IMR-90 (cell line): ENCODE results near the gene DPP10. TPM values are rescaled to one million over a fixed set of nuclear protein-coding genes. Genes with fewer than 3 reads are reported as not detected.
"Not testable (repeated sequence)": the region's sequence is repeated elsewhere in the genome, so short reads cannot be mapped to it uniquely, and the experiment has no call there.

Source experiments
- ATAC-seq: fragments of 200-7000 bp; cut with Tn5 transposase; 2 replicates; pipeline ENCODE4 v1.9.1; 2020; ENCODE audit warnings: low read depth, mild to moderate bottlenecking, moderate library complexity
- BruUV-seq: library from RNA; stranded (reverse); fragments of 400-500 nt; replicated peaks from 2 replicates; lab custom pipeline; 2021; lab: Mats Ljungman, UMichigan
- CTCF ChIA-PET: fragments of 300-600 bp; formaldehyde crosslinking; extraction: SDS; loops from one replicate; lab custom pipeline; 2021; ENCODE audit warnings: antibody characterized with exemption; lab: Yijun Ruan, JAX
- POLR2A ChIA-PET: fragments of 300-600 bp; sonication (Branson Sonifier 250); formaldehyde crosslinking; loops from one replicate; lab custom pipeline; 2022; ENCODE audit warnings: antibody characterized with exemption; ENCODE audit not compliant: unreplicated experiment; lab: Charles Lee
- DNase-seq: peaks from one replicate; pipeline ENCODE4 v3.0.0; 2013
- H2AFZ ChIP-seq: replicated peaks from 2 replicates; pipeline ENCODE3; 2013; ENCODE audit warnings: low read length, mild to moderate bottlenecking; ENCODE audit not compliant: poor library complexity
- H2AK5ac ChIP-seq: 2 replicates; pipeline ENCODE4 v1.6.1; 2013; ENCODE audit warnings: low read depth, low read length, inconsistent platforms
- H2AK9ac ChIP-seq: replicated peaks from 2 replicates; pipeline ENCODE3; 2013; ENCODE audit warnings: mild to moderate bottlenecking, low read depth, low read length, moderate library complexity; ENCODE audit not compliant: poor library complexity
- H2BK120ac ChIP-seq: 2 replicates; pipeline ENCODE4 v1.6.1; 2013; ENCODE audit warnings: low read depth, low read length, inconsistent platforms
- H2BK15ac ChIP-seq: 3 replicates; pipeline ENCODE4 v1.6.1; 2013; ENCODE audit warnings: low read depth, low read length, inconsistent platforms
- H2BK20ac ChIP-seq: 2 replicates; pipeline ENCODE4 v1.6.1; 2013; ENCODE audit warnings: low read depth, mild to moderate bottlenecking, inconsistent platforms, low read length, moderate library complexity
- H2BK5ac ChIP-seq: 2 replicates; pipeline ENCODE4 v1.6.1; 2013; ENCODE audit warnings: mild to moderate bottlenecking, low read depth, low read length, inconsistent platforms; ENCODE audit not compliant: poor library complexity, severe bottlenecking
- H3K14ac ChIP-seq: replicated peaks from 2 replicates; pipeline ENCODE4 v1.6.1; 2013; ENCODE audit warnings: low read depth, low read length, inconsistent platforms
- H3K18ac ChIP-seq: 2 replicates; pipeline ENCODE4 v1.6.1; 2013; ENCODE audit warnings: low read depth, low read length, control low read depth
- H3K23ac ChIP-seq: 2 replicates; pipeline ENCODE4 v1.6.1; 2013; ENCODE audit warnings: low read depth, low read length, inconsistent platforms
- H3K27ac ChIP-seq: 2 replicates; pipeline ENCODE4 v1.5.1; 2013; ENCODE audit warnings: mild to moderate bottlenecking, control low read depth, low read length; ENCODE audit not compliant: insufficient read depth
- H3K27me3 ChIP-seq: 2 replicates; pipeline ENCODE4 v1.6.1; 2013; ENCODE audit warnings: low read length; ENCODE audit not compliant: control insufficient read depth, insufficient read depth
- H3K36me3 ChIP-seq: 2 replicates; pipeline ENCODE4 v1.6.1; 2013; ENCODE audit warnings: low read length, mixed read lengths; ENCODE audit not compliant: control insufficient read depth, insufficient read depth
- H3K4ac ChIP-seq: 2 replicates; pipeline ENCODE4 v1.6.1; 2013; ENCODE audit warnings: low read depth, low read length, inconsistent platforms
- H3K4me1 ChIP-seq: 2 replicates; pipeline ENCODE4 v1.6.1; 2013; ENCODE audit warnings: low read length, mixed read lengths; ENCODE audit not compliant: control insufficient read depth, insufficient read depth
- H3K4me2 ChIP-seq: 2 replicates; pipeline ENCODE4 v1.6.1; 2013; ENCODE audit warnings: low read depth, mild to moderate bottlenecking, control low read depth, low read length, moderate library complexity
- H3K4me3 ChIP-seq: 2 replicates; pipeline ENCODE4 v1.5.1; 2013; ENCODE audit warnings: low read depth, mild to moderate bottlenecking, control low read depth, low read length, moderate library complexity; ENCODE audit not compliant: insufficient read depth
- H3K56ac ChIP-seq: 2 replicates; pipeline ENCODE4 v1.6.1; 2013; ENCODE audit warnings: low read length, inconsistent platforms; ENCODE audit not compliant: insufficient read depth; ENCODE audit errors: extremely low read depth
- H3K79me1 ChIP-seq, 2 experiments: 2 replicates each; pipeline ENCODE4 v1.6.1; 2013; ENCODE audit warnings: low read length in 2 of 2, inconsistent platforms in 1 of 2, low read depth in 1 of 2
- H3K9ac ChIP-seq: 2 replicates; pipeline ENCODE4 v1.6.1; 2013; ENCODE audit warnings: low read depth, low read length, control low read depth
- H3K9me1 ChIP-seq: 2 replicates; pipeline ENCODE4 v1.6.1; 2013; ENCODE audit warnings: low read length, inconsistent platforms; ENCODE audit not compliant: insufficient read depth
- H3K9me3 ChIP-seq: 2 replicates; pipeline ENCODE4 v1.6.1; 2013; ENCODE audit warnings: low read length; ENCODE audit not compliant: control insufficient read depth, insufficient read depth
- H4K20me1 ChIP-seq: 2 replicates; pipeline ENCODE4 v1.6.1; 2013; ENCODE audit warnings: low read length, inconsistent platforms; ENCODE audit not compliant: insufficient read depth
- H4K5ac ChIP-seq: 2 replicates; pipeline ENCODE4 v1.6.1; 2013; ENCODE audit warnings: mild to moderate bottlenecking, low read depth, low read length, control low read depth
- H4K8ac ChIP-seq, 2 experiments: 2 replicates each; pipeline ENCODE4 v1.6.1; 2013; ENCODE audit warnings: low read depth in 2 of 2, low read length in 2 of 2, control low read depth in 1 of 2, inconsistent platforms in 1 of 2
- H4K91ac ChIP-seq: 2 replicates; pipeline ENCODE4 v1.6.1; 2013; ENCODE audit warnings: low read depth, low read length, inconsistent platforms; ENCODE audit not compliant: insufficient read depth
- WGBS, 2 experiments: methylation state at CpG; one replicate each; pipeline versions ENCODE4 v1.1.5 to v1.1.7; 2013; ENCODE audit warnings: missing lambda C conversion rate in 2 of 2; ENCODE audit not compliant: insufficient read length in 1 of 2; ENCODE audit errors: extremely low coverage in 2 of 2; 5-methylcytosine and 5-hydroxymethylcytosine counted together
- dilution Hi-C: fragments of 300-500 bp; cut with HindIII; formaldehyde crosslinking; loops from one replicate; pipeline ENCODE4 v1.14.3; 2018; ENCODE audit warnings: low sequenced_read_pairs; ENCODE audit not compliant: unreplicated experiment
- in situ Hi-C: fragments of 300-500 bp; cut with MboI; formaldehyde crosslinking; loops from 3 replicates; pipeline ENCODE4 v1.14.3; 2019; ENCODE audit warnings: low sequenced_read_pairs, inconsistent platforms, mixed read lengths
- intact Hi-C: fragments of 100-400 bp; cut with micrococcal nuclease; formaldehyde crosslinking; loops from 2 replicates; pipeline ENCODE4 v1.10.0; 2022
- polyA plus RNA-seq, 3 experiments: library from polyadenylated mRNA; depleted of rRNA; stranded (reverse); fragments of >200 nt; gene quantifications; 2 replicates each; pipeline ENCODE4 v1.2.3, GENCODE V29; 2012; ENCODE audit warnings: low replicate concordance in 1 of 3
- total RNA-seq: library from RNA; depleted of rRNA; stranded (reverse); fragments of >200 nt; gene quantifications from 2 replicates; pipeline ENCODE4 v1.2.3, GENCODE V29; 2012

The DPP10 gene
- total and polyA plus RNA-seq, 2 of the 4 experiments (the other 2 are of a cell fraction) = not detected

GRCh38 chr2:115086051-115086620, 643.7 kb downstream of the DPP10 start:
- H3K18ac ChIP-seq, H3K4me1 ChIP-seq, H4K5ac ChIP-seq, H2BK15ac ChIP-seq, H3K4me2 ChIP-seq, H3K27ac ChIP-seq, H4K91ac ChIP-seq, intact Hi-C loops, H2BK120ac ChIP-seq, POLR2A ChIA-PET, H3K27me3 ChIP-seq, H3K79me1 ChIP-seq, H3K9ac ChIP-seq, H3K9me3 ChIP-seq, H3K4ac ChIP-seq, H3K23ac ChIP-seq, H4K8ac ChIP-seq, H2AFZ ChIP-seq, H2AK9ac ChIP-seq, in situ Hi-C loops, H2BK5ac ChIP-seq, dilution Hi-C loops, H2AK5ac ChIP-seq, DNase-seq, H4K20me1 ChIP-seq, CTCF ChIA-PET, H3K14ac ChIP-seq, ATAC-seq, H3K4me3 ChIP-seq, H3K56ac ChIP-seq, BruUV-seq, H2BK20ac ChIP-seq, H3K9me1 ChIP-seq, H3K36me3 ChIP-seq: not testable (repeated sequence)
- WGBS, 2 experiments = 57% methylated on average over 1 of the region's 8 CpGs; no CpG with 5 or more reads in 1 of the 2 experiments
